ENCODE data around the gene ELOB.

DNA sequence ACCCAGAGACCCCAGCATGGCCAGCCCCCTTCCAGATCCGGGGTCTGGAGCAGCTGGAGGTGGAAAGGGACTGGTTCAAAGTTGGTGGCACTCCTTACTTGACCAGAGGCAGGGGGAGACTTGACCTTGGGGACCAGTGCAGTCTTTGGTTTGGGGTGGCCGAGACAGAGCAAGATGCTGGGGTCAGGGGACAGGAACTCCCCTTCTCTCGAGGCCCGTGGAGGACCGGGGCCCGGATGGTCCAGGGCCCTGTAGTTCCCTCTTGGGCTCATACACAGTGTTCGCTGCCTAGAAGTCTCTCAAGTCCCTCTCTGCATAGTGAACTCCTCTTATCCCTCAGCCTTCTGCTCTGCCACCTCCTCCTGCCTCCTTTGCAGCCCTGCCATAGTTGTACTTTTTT, 10.9 kb upstream of the ELOB start:
- no peak for TF ChIP-seq EZH2 (IDR thresholded peaks at IDR 0.05; ENCODE audit: low read length, unreplicated experiment)
- TF ChIP-seq, protein P1, sequence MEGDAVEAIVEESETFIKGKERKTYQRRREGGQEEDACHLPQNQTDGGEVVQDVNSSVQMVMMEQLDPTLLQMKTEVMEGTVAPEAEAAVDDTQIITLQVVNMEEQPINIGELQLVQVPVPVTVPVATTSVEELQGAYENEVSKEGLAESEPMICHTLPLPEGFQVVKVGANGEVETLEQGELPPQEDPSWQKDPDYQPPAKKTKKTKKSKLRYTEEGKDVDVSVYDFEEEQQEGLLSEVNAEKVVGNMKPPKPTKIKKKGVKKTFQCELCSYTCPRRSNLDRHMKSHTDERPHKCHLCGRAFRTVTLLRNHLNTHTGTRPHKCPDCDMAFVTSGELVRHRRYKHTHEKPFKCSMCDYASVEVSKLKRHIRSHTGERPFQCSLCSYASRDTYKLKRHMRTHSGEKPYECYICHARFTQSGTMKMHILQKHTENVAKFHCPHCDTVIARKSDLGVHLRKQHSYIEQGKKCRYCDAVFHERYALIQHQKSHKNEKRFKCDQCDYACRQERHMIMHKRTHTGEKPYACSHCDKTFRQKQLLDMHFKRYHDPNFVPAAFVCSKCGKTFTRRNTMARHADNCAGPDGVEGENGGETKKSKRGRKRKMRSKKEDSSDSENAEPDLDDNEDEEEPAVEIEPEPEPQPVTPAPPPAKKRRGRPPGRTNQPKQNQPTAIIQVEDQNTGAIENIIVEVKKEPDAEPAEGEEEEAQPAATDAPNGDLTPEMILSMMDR (conservative IDR thresholded peaks at IDR 0.05; ENCODE audit: low read depth, low read length), result no peak
